ENCODE data around the gene TMEM50B.
"Not testable (repeated sequence)": the region's sequence is repeated elsewhere in the genome, so short reads cannot be mapped to it uniquely, and the experiment has no call there.

TMEM50B gene

DNA sequence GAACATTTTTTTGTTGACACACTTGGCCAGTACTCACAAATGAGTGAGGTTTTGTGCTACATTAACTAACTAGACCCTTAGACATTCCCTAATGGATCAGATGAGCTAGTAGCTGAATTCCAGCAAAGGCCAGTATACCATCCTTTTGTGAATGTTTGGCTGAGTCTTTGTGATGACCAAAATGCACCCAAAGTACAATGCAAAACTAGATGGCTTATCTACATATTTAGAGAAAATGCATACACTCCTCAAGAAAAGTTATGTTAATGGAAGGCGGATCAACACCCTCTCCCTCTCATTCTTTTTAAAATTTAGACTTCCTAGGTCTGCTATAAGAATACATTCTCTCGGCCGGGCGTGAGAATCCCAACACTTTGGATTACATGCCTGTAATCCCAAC lies 31.9 kb upstream of the TMEM50B start:
- TF ChIP-seq, protein P1, sequence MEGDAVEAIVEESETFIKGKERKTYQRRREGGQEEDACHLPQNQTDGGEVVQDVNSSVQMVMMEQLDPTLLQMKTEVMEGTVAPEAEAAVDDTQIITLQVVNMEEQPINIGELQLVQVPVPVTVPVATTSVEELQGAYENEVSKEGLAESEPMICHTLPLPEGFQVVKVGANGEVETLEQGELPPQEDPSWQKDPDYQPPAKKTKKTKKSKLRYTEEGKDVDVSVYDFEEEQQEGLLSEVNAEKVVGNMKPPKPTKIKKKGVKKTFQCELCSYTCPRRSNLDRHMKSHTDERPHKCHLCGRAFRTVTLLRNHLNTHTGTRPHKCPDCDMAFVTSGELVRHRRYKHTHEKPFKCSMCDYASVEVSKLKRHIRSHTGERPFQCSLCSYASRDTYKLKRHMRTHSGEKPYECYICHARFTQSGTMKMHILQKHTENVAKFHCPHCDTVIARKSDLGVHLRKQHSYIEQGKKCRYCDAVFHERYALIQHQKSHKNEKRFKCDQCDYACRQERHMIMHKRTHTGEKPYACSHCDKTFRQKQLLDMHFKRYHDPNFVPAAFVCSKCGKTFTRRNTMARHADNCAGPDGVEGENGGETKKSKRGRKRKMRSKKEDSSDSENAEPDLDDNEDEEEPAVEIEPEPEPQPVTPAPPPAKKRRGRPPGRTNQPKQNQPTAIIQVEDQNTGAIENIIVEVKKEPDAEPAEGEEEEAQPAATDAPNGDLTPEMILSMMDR (IDR thresholded peaks at IDR 0.05; ENCODE audit: extremely low read depth, insufficient read depth, missing control alignments): no peak
- no peak for DNase-seq (ENCODE audit: low spot score)
- in situ Hi-C loops (cut with MboI; ENCODE audit: low pct_unique_long_range_greater_than_20kb, low sequenced_read_pairs, unreplicated experiment): no loop called here

DNA sequence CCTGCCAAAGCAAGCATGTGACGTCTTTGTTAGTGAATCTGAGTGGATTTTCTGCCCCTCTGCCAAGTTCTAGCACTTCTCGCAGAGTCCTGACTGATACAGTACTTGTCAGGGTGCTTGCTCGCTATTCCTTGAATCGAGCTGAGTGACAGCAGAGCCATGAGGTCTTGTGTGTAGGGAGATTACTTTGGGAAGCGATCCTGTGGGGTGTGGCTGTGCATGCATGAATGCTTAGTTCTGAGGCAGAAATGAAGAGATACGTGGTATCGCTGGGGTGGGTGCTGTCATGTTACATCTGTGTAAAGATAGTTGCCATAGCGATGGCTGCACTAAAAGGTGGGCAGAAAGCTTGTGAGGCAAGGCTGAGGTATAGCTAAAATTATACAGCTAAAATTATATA lies 31.1 kb upstream of the TMEM50B start:
- TF ChIP-seq, protein P1 (IDR thresholded peaks at IDR 0.05; ENCODE audit: extremely low read depth, insufficient read depth, missing control alignments): no peak
- in situ Hi-C loops (cut with MboI; ENCODE audit: low pct_unique_long_range_greater_than_20kb, low sequenced_read_pairs, unreplicated experiment): no loop called here
- DNase-seq (ENCODE audit: low spot score): no peak

DNA sequence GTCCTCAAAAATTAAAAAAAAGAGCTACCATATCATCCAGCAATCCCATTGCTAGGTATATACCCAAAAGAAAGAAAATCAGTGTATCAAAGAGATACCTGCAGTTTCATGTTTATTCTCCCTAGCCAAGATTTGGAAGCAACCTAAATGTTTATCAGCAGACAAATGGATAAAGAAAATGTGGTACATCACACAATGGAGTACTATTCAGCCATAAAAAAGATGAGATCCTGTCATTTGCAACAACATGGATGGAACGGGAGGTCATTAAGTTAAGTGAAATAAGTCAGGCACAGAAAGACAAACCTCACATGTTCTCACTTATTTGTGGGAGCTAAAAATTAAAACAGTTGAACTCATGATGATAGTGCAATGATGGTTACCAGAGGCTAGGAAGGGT lies 27.2 kb upstream of the TMEM50B start:
- DNase-seq (ENCODE audit: low spot score); in situ Hi-C loops (cut with MboI; ENCODE audit: low pct_unique_long_range_greater_than_20kb, low sequenced_read_pairs, unreplicated experiment): not testable (repeated sequence)

DNA sequence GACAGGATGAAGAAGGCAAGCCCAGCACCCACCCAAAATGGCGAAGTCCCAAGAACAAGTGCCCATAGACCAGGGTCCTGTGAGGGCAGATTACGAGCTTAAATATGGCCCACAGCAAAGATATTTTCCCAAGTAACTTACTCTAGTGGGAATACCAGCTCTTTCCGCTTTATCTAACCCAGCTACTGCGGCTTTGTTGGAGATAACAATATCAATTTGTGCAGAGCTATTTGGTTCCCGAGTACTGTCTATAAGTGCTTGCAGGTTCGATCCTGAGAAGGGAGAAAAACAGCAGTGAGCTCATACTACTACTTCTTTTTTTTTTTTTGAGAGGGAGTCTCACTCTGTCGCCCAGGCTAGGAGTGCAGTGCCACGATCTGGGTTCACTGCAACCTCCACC lies 26.1 kb upstream of the TMEM50B start:
- in situ Hi-C loops (cut with MboI; ENCODE audit: low pct_unique_long_range_greater_than_20kb, low sequenced_read_pairs, unreplicated experiment): no loop called here
- TF ChIP-seq, protein P1 (IDR thresholded peaks at IDR 0.05; ENCODE audit: extremely low read depth, insufficient read depth, missing control alignments): no peak
- DNase-seq (ENCODE audit: low spot score): no peak

DNA sequence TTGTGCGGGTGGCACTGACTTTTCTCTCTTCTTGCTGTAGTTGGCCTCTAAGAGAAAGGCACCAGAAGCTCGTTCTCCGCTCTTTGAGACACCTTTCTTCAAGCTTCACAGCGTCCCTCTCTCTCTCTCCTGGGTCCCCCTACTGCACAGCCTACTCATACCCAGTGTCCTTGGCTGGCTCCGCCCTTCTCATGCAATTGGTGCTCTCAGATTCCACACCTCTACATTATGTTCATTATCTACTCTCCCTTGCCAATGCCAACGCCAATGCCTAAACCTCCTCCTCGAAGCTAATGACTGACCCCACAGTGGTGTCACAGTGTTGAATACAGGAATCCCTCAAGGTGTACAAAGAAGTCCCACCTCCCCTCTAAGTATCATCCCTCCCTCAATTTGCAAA lies 16.6 kb upstream of the TMEM50B start:
- TF ChIP-seq, protein P1 (IDR thresholded peaks at IDR 0.05; ENCODE audit: extremely low read depth, insufficient read depth, missing control alignments): no peak
- in situ Hi-C loops (cut with MboI; ENCODE audit: low pct_unique_long_range_greater_than_20kb, low sequenced_read_pairs, unreplicated experiment): no loop called here
- no peak for DNase-seq (ENCODE audit: low spot score)

DNA sequence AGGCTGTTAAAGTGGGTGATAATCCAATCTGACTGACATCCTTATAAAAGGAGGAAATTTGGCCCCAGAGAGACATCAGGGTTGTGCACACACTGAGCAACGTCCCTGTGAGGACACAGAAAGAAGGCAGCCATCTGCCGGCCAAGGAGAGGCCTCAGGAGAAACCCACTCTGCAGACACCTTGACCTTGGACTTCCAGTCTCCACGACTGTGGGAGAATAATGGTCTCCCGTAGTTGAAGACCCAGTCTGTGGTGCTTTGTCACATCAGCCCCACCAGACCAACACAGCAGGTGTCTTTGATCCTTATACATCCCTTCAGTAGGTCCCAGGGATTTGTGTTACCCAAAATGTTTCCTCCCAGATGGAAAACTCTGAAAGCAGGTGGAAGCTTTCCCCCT lies 16.0 kb upstream of the TMEM50B start:
- TF ChIP-seq, protein P1 (IDR thresholded peaks at IDR 0.05; ENCODE audit: extremely low read depth, insufficient read depth, missing control alignments): no peak
- no peak for DNase-seq (ENCODE audit: low spot score)
- in situ Hi-C loops (cut with MboI; ENCODE audit: low pct_unique_long_range_greater_than_20kb, low sequenced_read_pairs, unreplicated experiment): no loop called here

DNA sequence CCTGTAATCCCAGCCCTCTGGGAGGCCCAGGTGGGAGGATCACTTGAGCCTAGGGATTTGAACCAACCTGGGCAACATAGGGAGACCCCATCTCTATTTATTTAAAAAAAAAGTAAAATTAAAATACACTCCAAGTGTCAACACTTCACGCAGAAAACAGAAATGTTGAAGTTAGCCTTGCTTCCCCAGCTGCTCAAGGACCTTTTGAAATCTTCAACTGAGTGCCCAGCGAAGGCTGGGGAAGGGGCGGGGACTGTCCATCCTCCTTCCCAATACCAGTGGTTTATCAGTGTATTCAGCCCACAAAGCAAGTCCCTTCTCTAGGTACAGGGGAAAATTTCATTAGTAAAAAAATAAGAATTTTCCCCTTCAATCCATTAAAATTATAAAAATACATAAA lies 14.0 kb upstream of the TMEM50B start:
- no peak for DNase-seq (ENCODE audit: low spot score)
- in situ Hi-C loops (cut with MboI; ENCODE audit: low pct_unique_long_range_greater_than_20kb, low sequenced_read_pairs, unreplicated experiment): no loop called here
- TF ChIP-seq, protein P1 (IDR thresholded peaks at IDR 0.05; ENCODE audit: extremely low read depth, insufficient read depth, missing control alignments): no peak

Data from GM13977 (cell line).